ENCODE results near the gene UBE2QL1. TPM values are rescaled to one million over a fixed set of nuclear protein-coding genes. Genes with fewer than 3 reads are reported as not detected.

UBE2QL1 gene
- total and polyA plus RNA-seq, 8 donors: 0.58 to 6.1 (median 0.95) TPM; not detected in 1

DNA sequence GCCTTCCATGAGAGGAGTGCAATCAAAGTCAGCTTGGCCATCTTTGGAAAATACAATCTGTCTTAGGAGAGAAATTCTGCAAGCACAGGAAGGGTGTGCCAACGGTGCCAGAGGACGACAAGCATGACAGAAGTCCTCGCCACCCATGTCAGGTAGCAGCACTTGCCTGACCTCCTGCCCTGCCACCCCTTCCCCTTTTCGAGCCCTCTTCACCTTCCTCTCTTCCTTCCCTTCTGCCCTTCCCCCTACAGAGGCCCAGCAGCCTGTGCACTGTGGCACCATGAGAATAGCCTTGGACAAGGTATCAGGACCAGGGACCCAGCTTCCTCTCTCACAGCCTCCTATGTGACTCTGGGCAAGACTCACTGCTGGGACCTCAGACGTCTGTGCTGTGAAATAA lies 5.3 kb upstream of the UBE2QL1 start:
- H3K27me3 ChIP-seq: no peaks in the 10 kb centered on the region
- no peaks in the 10 kb centered on the region for H3K4me1 ChIP-seq
- TF ChIP-seq POLR2AphosphoS5 (IDR thresholded peaks at IDR 0.05): no peak
- TF ChIP-seq, protein P1, sequence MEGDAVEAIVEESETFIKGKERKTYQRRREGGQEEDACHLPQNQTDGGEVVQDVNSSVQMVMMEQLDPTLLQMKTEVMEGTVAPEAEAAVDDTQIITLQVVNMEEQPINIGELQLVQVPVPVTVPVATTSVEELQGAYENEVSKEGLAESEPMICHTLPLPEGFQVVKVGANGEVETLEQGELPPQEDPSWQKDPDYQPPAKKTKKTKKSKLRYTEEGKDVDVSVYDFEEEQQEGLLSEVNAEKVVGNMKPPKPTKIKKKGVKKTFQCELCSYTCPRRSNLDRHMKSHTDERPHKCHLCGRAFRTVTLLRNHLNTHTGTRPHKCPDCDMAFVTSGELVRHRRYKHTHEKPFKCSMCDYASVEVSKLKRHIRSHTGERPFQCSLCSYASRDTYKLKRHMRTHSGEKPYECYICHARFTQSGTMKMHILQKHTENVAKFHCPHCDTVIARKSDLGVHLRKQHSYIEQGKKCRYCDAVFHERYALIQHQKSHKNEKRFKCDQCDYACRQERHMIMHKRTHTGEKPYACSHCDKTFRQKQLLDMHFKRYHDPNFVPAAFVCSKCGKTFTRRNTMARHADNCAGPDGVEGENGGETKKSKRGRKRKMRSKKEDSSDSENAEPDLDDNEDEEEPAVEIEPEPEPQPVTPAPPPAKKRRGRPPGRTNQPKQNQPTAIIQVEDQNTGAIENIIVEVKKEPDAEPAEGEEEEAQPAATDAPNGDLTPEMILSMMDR (IDR thresholded peaks at IDR 0.05): no peak
- no peak for TF ChIP-seq POLR2A (IDR thresholded peaks at IDR 0.05)
- no peak for TF ChIP-seq EP300 (IDR thresholded peaks at IDR 0.05)
- DNase-seq: no peak
- H3K27ac ChIP-seq: no peak overlapping the region
- 61 to 76% (median 71%) methylated on average over 5 of the region's 5 CpGs for WGBS, 5 donors
- peaks cover 3 to 31% (median 18%) of the 10 kb centered on the region in 4 donors for H3K9me3 ChIP-seq
- H3K36me3 ChIP-seq: no peaks in the 10 kb centered on the region
- no peak overlapping the region for H3K4me3 ChIP-seq
- intact Hi-C loops (cut with DNase I; ENCODE audit: low total_unique reads): no loop called here

DNA sequence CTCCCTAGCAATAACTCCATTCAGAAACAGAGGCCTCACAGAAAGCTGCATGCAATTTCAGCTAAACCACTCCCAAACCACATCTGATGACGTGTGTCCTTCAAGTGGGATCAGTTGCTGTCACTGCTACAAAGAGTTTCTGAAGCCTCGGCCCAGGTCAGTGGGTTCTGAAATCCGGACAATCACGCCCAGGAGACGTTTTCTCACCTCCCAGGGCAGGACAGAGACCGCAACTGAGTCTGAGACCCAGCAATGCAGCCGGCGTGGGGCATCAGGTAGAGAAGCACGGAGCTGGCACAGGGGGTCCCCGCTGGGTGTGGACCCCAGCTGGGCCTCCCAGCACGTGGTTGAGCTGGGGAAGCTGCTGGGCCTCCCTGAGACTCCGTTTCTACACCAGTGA lies 2.6 kb upstream of the UBE2QL1 start:
- peaks cover 5 to 23% (median 15%) of the 10 kb centered on the region in 4 donors for H3K4me1 ChIP-seq
- 62 to 71% (median 68%) methylated on average over 9 to 12 of the region's 12 CpGs for WGBS, 5 donors
- no peak overlapping the region for H3K4me3 ChIP-seq
- DNase-seq: no peak
- peaks cover 3 to 12% (median 9%) of the 10 kb centered on the region in 4 donors for H3K9me3 ChIP-seq
- no peak overlapping the region for H3K27ac ChIP-seq
- H3K27me3 ChIP-seq: peaks cover 0 to 22% (median 22%) of the 10 kb centered on the region in 3 donors
- H3K36me3 ChIP-seq: no peaks in the 10 kb centered on the region
- intact Hi-C loops (cut with DNase I; ENCODE audit: low total_unique reads): no loop called here
- TF ChIP-seq EP300 (IDR thresholded peaks at IDR 0.05) (no peak), POLR2A (IDR thresholded peaks at IDR 0.05) (no peak), POLR2AphosphoS5 (IDR thresholded peaks at IDR 0.05) (no peak)
- TF ChIP-seq, protein P1 (IDR thresholded peaks at IDR 0.05): no peak

DNA sequence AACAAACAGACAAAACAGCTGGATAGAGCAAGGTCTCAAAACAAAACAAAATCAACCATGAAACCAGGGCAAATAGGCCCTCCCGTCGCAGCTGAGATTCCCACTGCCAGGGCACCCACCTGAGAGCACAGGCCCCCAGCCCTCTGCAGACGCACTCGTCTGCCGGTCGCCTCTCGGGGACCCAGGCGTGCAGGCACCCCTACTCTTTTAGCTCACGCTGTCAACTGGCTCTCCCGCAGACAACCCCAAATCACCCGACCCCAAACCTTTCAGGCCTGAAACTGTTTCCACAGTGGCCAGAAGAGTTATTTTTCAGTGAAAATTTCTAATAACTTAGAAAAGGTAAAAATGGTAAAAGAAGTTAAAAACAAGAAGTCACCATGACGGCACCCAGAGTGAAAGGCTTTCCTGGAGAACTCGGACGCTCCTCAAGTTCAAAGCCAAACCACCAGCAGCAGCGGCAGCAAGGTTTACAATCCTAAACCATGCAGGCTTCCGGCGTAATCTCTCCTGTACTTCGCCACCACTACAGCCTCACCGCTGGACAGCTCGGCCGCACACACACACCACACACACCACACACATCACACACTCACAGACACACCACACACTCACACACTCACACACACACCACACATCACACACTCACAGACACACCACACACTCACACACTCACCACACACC lies 1.9 kb upstream of the UBE2QL1 start:
- peaks cover 0 to 22% (median 22%) of the 10 kb centered on the region in 3 donors for H3K27me3 ChIP-seq
- TF ChIP-seq POLR2A (IDR thresholded peaks at IDR 0.05): no peak
- no peak for TF ChIP-seq POLR2AphosphoS5 (IDR thresholded peaks at IDR 0.05)
- TF ChIP-seq EP300 (IDR thresholded peaks at IDR 0.05): no peak
- TF ChIP-seq, protein P1 (IDR thresholded peaks at IDR 0.05): no peak
- no peak overlapping the region for H3K27ac ChIP-seq
- no peaks in the 10 kb centered on the region for H3K36me3 ChIP-seq
- intact Hi-C loops (cut with DNase I; ENCODE audit: low total_unique reads): no loop called here
- peaks cover 3 to 12% (median 8%) of the 10 kb centered on the region in 4 donors for H3K9me3 ChIP-seq
- no peak for DNase-seq
- H3K4me1 ChIP-seq: peaks cover 5 to 30% (median 15%) of the 10 kb centered on the region in 4 donors
- H3K4me3 ChIP-seq: no peak overlapping the region
- WGBS, 5 donors: 63 to 74% (median 70%) methylated on average over 21 of the region's 21 CpGs

DNA sequence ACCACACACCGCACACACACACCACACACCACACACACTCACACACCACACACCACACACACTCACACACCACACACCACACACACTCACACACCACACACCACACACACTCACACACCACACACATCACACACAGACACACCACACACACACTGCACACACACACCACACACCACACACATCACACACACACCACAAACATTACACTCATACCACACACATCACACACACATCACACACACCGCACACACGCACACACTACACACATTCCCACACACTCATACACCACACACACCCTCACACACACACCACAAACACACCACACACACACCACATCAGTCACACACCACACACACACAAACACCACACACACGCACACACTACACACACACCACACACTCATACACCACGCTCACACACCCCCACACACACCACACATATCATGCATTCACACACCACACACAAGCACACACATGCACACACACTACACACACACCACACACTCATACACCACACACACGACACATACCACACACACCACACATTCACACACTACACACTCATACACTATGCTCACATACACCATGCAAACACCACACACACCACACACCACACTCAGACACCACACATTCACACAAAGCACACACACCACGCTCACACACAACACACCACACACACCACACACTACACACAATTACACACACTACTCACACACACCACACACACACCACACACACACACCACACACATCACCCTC lies 1.1 kb upstream of the UBE2QL1 start:
- Histone ChIP-seq H3K36me3 (no peaks in the 10 kb centered on the region), H3K4me3 (no peak overlapping the region), H3K27me3 (peaks cover 0 to 24% (median 23%) of the 10 kb centered on the region in 3 donors), H3K27ac (no peak overlapping the region), H3K9me3 (peaks cover under 1 to 9% (median 6%) of the 10 kb centered on the region in 4 donors), H3K4me1 (peaks cover 5 to 31% (median 15%) of the 10 kb centered on the region in 4 donors)
- WGBS, 5 donors: 93 to 99% (median 97%) methylated on average over 7 of the region's 7 CpGs
- TF ChIP-seq, protein P1 (IDR thresholded peaks at IDR 0.05): no peak
- no peak for TF ChIP-seq POLR2AphosphoS5 (IDR thresholded peaks at IDR 0.05)
- TF ChIP-seq EP300 (IDR thresholded peaks at IDR 0.05): no peak
- no peak for TF ChIP-seq POLR2A (IDR thresholded peaks at IDR 0.05)
- DNase-seq: no peak
- intact Hi-C loops (cut with DNase I; ENCODE audit: low total_unique reads): no loop called here
